Tibial nerve (tissue), 4 donors: ENCODE data around the gene RMP24. TPM values are rescaled to one million over a fixed set of nuclear protein-coding genes. Genes with fewer than 3 reads are reported as not detected.

ENCODE experiments used
- DNase-seq, 2 donors: peaks; one replicate each; pipeline ENCODE4 v3.0.0-alpha.2; 2019; ENCODE audit warnings: low spot score in 2 of 2
- H3K27ac ChIP-seq, 4 donors: fragments of 200-600 bp; sonication (generic) in 3 of 4; one replicate each; pipeline ENCODE4 v1.5.1; 2017 to 2019; ENCODE audit warnings: mild to moderate bottlenecking in 1 of 4
- H3K27me3 ChIP-seq, 2 donors: fragments of 200-600 bp; sonication (generic) in 1 of 2; one replicate each; pipeline versions ENCODE4 v1.5.1 to v1.6.0; 2017 to 2019
- H3K36me3 ChIP-seq, 3 donors: fragments of 200-600 bp; sonication (generic); one replicate each; pipeline ENCODE4 v1.5.1; 2018 to 2019
- H3K4me1 ChIP-seq, 4 donors: fragments of 200-600 bp; sonication (generic) in 3 of 4; one replicate each; pipeline ENCODE4 v1.5.1; 2017 to 2019
- H3K4me3 ChIP-seq, 4 donors: fragments of 200-600 bp; sonication (generic) in 3 of 4; one replicate each; pipeline ENCODE4 v1.5.1; 2017 to 2019; ENCODE audit warnings: mild to moderate bottlenecking in 1 of 4, moderate library complexity in 1 of 4
- H3K9me3 ChIP-seq, 4 donors: fragments of 200-600 bp; sonication (generic) in 3 of 4; one replicate each; pipeline ENCODE4 v1.5.1; 2017 to 2019
- CTCF ChIP-seq, 5 experiments: fragments of 200-600 bp in 3 of 5; fragments of 450-650 bp in 2 of 5; sonication (generic) in 3 of 5; IDR thresholded peaks; one replicate each; pipeline ENCODE4 v1.5.1; 2016 to 2019; ENCODE audit warnings: antibody characterized with exemption in 5 of 5, mild to moderate bottlenecking in 3 of 5, moderate library complexity in 2 of 5
- EP300 ChIP-seq, 2 donors: sonication (generic); formaldehyde crosslinking; IDR thresholded peaks; one replicate each; pipeline ENCODE4 v1.6.1; 2017; ENCODE audit warnings: antibody characterized with exemption in 2 of 2, mild to moderate bottlenecking in 1 of 2
- POLR2A ChIP-seq, 2 donors: fragments of 450-650 bp; IDR thresholded peaks; one replicate each; pipeline ENCODE4 v1.6.1; 2017; ENCODE audit warnings: antibody characterized with exemption in 2 of 2, mild to moderate bottlenecking in 2 of 2, moderate library complexity in 2 of 2
- WGBS, 2 donors: methylation state at CpG; one replicate each; pipeline ENCODE4 v1.1.5; 2018; 5-methylcytosine and 5-hydroxymethylcytosine counted together
- small RNA-seq: library from RNA; depleted of rRNA; stranded (forward); fragments of <200 nt; gene quantifications from one replicate; pipeline ENCODE3, GENCODE V24; 2016
- total RNA-seq, 4 donors: library from RNA; depleted of rRNA; stranded (reverse); fragments of >200 nt; gene quantifications; one replicate each; pipeline ENCODE4 v1.1.0, GENCODE V29; 2016

RMP24 gene

DNA sequence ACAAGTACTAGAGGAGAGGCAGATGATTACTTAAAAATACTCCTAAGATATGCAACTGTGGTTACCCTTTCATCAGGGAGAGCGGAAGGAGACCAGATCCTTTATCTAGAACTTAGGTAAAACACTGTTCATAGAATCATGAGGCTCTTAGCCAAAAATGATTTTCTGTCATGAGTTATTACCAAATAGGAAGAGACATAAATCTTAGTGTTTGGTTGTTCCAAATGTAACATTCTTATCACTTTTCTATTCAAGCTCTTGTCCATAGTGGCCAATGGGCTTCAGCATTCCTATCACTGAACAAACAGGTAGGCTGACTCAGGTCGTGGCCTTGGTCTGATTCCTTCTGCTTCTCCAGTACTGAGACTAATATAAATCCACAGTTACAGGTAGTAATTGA lies 56.4 kb downstream of the RMP24 start:
- Histone ChIP-seq H3K36me3 (peaks cover 0 to 53% (median 3%) of the 10 kb centered on the region in 3 donors), H3K4me3 (no peak overlapping the region), H3K27ac (no peak overlapping the region), H3K27me3 (no peaks in the 10 kb centered on the region), H3K4me1 (peaks cover 0 to 6% (median 0%) of the 10 kb centered on the region in 4 donors), H3K9me3 (no peaks in the 10 kb centered on the region)
- TF ChIP-seq POLR2A (IDR thresholded peaks at IDR 0.05) (no peak), CTCF (IDR thresholded peaks at IDR 0.05) (no peak), EP300 (IDR thresholded peaks at IDR 0.05) (no peak)
- WGBS, 2 donors = 92 to 95% methylated on average over 2 of the region's 2 CpGs
- DNase-seq = no peak

Small RNA genes lying within 50 kb of the gene (small RNA-seq; reads per million reads assigned to genes)
- not detected for gene MIR3929

Other genes with a start within 250 kb of the RMP24 start
- gene RPRD1A, start 94.9 kb downstream of the RMP24 start, total RNA-seq = 10 to 100 TPM; 65.9 to 75.9 (median 69.7) TPM
- 10 to 100 TPM; 43.3 to 53.3 (median 44.0) TPM for gene SLC39A6, start 156.7 kb downstream of the RMP24 start, total RNA-seq
- gene ELP2, start 157.2 kb downstream of the RMP24 start, total RNA-seq = 10 to 100 TPM; 46.1 to 82.4 (median 67.4) TPM
- 10 to 100 TPM in 1 of 4 donors, 1 to 10 TPM in 3; 6.9 to 10.2 (median 8.9) TPM for gene MOCOS, start 214.8 kb downstream of the RMP24 start, total RNA-seq